HG03575 (cell line): Measurements from ENCODE around the gene ZDHHC4.
"Not testable (repeated sequence)": the region's sequence is repeated elsewhere in the genome, so short reads cannot be mapped to it uniquely, and the experiment has no call there.

Experiments
- ATAC-seq: cut with Tn5 transposase; IDR thresholded peaks from one replicate; pipeline ENCODE4 v1.9.1; 2021; ENCODE audit not compliant: unreplicated experiment, insufficient number of reproducible peaks, low FRiP score; ENCODE audit errors: extremely low read depth

The ZDHHC4 gene

DNA sequence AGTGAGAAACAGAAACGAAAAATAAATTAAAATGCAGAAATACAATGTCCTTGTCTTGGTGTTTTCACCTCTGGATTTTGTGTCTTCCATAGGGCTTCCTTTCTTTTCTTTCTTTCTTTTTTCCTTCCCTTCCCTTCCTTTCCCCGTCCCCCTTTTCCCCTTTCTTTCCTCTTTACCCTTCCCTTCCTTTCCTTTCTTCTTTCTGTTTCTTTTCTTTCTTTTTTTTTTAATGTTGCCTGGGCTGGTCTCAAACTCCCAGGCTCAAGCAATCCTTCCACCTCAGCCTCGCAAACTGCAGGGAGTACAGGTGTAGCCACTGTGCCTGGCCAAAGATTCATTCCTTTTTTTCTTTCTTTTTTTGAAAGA, 47.0 kb downstream of the ZDHHC4 start:
- no peak for ATAC-seq

DNA sequence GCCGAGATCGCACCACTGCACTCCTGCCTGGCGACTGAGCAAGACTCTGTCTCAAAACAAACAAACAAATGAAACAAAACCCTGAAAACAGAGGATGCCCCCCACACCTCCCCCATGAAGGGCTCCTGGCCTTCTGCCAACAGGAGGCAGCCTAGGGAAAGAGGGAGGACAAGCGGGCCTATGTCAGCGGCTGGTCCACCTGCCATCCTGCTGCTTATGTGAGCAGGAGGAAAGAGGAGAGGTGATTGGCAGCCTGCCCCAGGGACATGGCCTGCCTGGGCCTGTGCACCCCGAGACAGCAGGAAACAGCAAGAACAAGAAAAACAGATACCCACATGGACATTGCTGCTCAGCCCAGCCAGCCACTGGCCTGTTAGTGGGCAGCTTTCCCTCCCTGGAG, 50.8 kb downstream of the ZDHHC4 start:
- no peak for ATAC-seq

DNA sequence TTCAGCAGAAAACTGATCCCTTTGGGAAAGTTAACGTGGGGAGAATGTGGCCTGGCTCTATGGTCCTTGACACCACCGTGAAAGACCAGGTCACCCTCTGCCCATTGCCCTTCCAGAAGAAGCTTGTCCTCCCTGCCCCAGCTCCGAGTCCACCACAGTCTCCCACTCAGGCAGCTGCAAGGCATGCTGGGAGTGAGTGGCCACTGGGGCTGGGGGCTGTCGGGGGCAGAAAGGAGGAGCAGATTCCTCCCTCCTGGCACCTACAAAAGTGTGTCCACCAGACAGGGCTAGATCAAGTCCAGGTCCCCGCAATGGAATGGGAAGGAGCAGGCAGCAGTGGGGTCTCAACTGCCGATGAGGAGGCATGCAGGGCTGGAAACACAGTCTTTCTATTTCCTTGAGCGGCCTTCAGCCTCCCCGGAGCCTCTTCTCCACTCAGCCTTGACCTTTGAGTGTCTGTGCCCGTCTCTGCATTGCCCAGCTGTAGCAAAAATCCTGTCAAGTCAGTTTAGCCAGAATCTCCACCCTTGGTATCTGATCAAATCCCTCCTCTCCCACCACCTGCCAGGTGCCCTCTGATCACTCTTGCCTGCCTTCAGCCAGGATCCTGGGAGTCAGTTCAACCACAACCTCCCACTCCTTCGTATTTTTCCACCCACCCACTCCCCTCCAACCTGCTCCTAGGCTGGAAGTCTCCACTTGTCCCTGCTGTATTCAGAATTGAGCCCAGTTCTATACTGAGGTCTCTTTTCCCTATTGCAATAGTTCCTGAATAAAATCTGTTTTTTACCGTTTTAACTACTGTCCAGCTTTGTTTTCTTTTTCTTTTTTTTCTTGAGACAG, 53.0 kb downstream of the ZDHHC4 start:
- ATAC-seq = no peak

DNA sequence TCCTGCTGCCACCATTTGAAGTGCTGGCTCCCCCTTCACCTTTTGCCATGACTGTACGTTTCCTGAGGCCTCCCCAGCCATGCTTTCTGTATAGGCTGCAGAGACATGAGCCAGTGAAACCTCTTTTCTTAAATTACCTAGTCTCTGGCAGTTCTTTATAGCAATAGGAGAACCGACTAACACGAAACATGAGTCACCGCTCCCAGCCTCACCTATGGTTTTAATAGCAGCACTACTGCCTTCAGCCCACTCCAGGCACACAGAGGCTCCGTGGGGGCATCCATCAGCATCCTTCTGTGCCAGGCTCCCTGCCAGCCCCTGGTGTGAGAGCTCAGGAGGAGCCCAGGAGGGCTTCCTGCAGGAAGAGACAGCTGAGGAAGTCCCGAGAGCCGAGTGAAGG, 54.4 kb downstream of the ZDHHC4 start:
- no peak for ATAC-seq

- ATAC-seq = no peak
Observed at GRCh38 chr7:6634021-6634420, 56.8 kb downstream of the ZDHHC4 start.

DNA sequence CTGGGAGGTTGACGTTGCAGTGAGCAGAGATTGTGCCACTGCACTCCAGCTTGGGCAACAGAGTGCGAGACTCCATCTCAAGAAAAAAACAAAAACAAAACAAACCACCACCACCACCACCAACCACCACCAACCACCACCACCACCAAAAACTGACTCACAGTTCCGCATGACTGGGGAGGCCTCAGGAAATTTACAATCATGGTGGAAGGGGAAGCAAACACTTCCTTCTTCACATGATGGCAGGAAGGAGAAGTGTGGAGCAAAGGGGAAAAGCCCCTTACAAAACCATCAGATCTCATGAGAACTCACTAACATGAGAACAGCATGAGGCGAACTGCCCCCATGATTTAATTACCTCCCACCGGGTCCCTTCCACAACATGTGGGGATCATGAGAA, 57.7 kb downstream of the ZDHHC4 start:
- ATAC-seq = not testable (repeated sequence)

- ATAC-seq = no peak
Observed at GRCh38 chr7:6636741-6637543, 59.7 kb downstream of the ZDHHC4 start, which contains the start of gene ZNF316. TSS of gene ZNF316 (plus strand) at chr7:6637318. CDS start at chr7:6642410, 5,092 bp downstream.

DNA sequence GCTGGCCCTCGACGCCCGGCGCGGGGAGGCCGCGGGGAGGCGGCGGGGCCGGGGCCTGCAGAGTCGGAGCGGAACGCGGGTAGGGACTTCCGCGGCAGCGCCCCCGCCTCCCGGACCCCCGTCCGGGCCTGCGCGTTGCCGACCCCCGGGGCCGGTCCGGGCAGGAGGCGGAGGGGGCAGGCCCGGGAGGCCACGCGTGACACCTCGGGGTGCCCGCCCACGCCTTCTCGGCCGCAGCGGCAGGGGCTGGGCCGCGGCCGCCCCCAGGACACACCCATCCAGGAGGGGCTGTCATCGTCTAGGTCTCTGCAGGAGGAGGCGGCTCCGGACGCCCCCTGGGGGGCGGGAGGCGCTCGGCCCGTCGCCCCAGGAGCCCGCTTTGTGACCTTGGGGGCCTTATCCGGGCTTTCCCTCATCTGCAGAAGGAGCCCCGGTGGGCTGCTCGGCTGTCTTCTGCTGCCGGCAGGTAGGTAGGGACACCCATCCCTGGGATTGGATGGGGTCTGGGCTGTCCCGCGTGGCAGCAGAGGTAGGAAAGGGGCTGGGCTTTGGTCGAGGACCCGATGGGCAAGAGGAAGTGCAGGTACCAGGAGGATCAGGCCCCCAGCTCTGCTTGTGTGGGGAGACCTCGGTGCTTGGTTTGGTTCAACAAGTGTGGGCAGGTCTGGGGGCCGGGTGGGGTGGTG, 60.4 kb downstream of the ZDHHC4 start:
- no peak for ATAC-seq
